ENCODE results near the gene MACROD2.

DNA sequence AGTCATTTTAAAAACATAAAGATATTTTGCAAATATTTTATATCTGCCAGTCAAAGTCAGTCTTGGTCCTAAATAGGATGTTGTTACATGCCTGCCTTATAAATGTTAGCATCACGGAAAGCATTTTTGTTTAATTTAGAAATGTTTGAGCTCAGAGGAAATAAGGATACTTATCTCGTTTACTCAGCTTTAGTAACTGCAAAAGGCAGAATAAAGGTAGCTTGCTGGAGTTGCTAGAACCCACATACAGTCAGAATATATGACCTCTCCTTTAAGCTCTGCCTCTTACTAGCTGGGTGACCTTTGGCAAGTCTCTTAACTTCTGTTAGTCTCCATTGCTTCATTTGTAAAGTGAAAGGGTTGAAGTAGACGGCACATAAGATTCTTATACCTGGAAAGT lies 1710.7 kb downstream of the MACROD2 start:
- no peak for TF ChIP-seq CTCF (IDR thresholded peaks at IDR 0.05)
- TF ChIP-seq POLR2A (IDR thresholded peaks at IDR 0.05): no peak
